HUES64 (cell line): ENCODE measurements around the gene GRK5.

ENCODE experiments used
- H3K27ac ChIP-seq: 2 replicates; pipeline ENCODE4 v1.7.0; 2013; ENCODE audit warnings: low read depth, low read length, inconsistent platforms
- H3K27me3 ChIP-seq: 2 replicates; pipeline ENCODE4 v1.6.1; 2013; ENCODE audit warnings: mild to moderate bottlenecking, low read length; ENCODE audit not compliant: insufficient read depth
- H3K36me3 ChIP-seq: 2 replicates; pipeline ENCODE4 v1.6.1; 2013; ENCODE audit warnings: mild to moderate bottlenecking, low read length; ENCODE audit not compliant: insufficient read depth
- H3K4me1 ChIP-seq: 2 replicates; pipeline ENCODE4 v1.6.1; 2013; ENCODE audit warnings: mild to moderate bottlenecking, low read length, moderate library complexity; ENCODE audit not compliant: insufficient read depth
- H3K4me3 ChIP-seq: 2 replicates; pipeline ENCODE4 v1.5.1; 2013; ENCODE audit warnings: mild to moderate bottlenecking, low read length, moderate library complexity
- H3K9ac ChIP-seq: 2 replicates; pipeline ENCODE4 v1.6.1; 2013; ENCODE audit warnings: mild to moderate bottlenecking, low read depth, low read length
- H3K9me3 ChIP-seq: 2 replicates; pipeline ENCODE4 v1.6.1; 2013; ENCODE audit warnings: low read depth, low read length; ENCODE audit not compliant: insufficient read depth
- WGBS: fragments of 150-250, 120-280 bp; methylation state at CpG from one replicate; pipeline ENCODE4 v1.1.7; 2013; ENCODE audit warnings: missing lambda C conversion rate; 5-methylcytosine and 5-hydroxymethylcytosine counted together

The GRK5 gene

GRCh38 chr10:119404719-119405519, 197.5 kb downstream of the GRK5 start:
- Histone ChIP-seq H3K4me3 (no peak overlapping the region), H3K36me3 (no peaks in the 10 kb centered on the region), H3K27ac (no peak overlapping the region), H3K4me1 (peaks cover 4% of the 10 kb centered on the region; the same call in 1 of the 2 replicates), H3K9ac (no peak overlapping the region), H3K9me3 (no peaks in the 10 kb centered on the region), H3K27me3 (no peaks in the 10 kb centered on the region)
- WGBS, result 90% methylated on average over 13 of the region's 13 CpGs

- 85% methylated on average over 8 of the region's 8 CpGs for WGBS
- H3K4me3 ChIP-seq, result no peak overlapping the region
- no peaks in the 10 kb centered on the region for H3K9me3 ChIP-seq
- no peaks in the 10 kb centered on the region for H3K36me3 ChIP-seq
- H3K4me1 ChIP-seq, result peaks cover 4% of the 10 kb centered on the region; the same call in 1 of the 2 replicates
- no peak overlapping the region for H3K9ac ChIP-seq
- no peaks in the 10 kb centered on the region for H3K27me3 ChIP-seq
- H3K27ac ChIP-seq, result no peak overlapping the region
These were observed 198.1 kb downstream of the GRK5 start for GRCh38 chr10:119405520-119405807.

- Histone ChIP-seq H3K36me3 (no peaks in the 10 kb centered on the region), H3K4me1 (peaks cover 4% of the 10 kb centered on the region; the same call in 1 of the 2 replicates), H3K9ac (no peak overlapping the region), H3K4me3 (no peak overlapping the region), H3K27me3 (no peaks in the 10 kb centered on the region), H3K9me3 (no peaks in the 10 kb centered on the region), H3K27ac (no peak overlapping the region)
- 94% methylated on average over 3 of the region's 3 CpGs for WGBS
These were observed 198.8 kb downstream of the GRK5 start for GRCh38 chr10:119406137-119406536.

GRCh38 chr10:119406601-119407253, 199.4 kb downstream of the GRK5 start:
- no peak overlapping the region for H3K9ac ChIP-seq
- WGBS, result 87% methylated on average over 7 of the region's 7 CpGs

GRCh38 chr10:119407254-119407777, 199.9 kb downstream of the GRK5 start:
- Histone ChIP-seq H3K36me3 (no peaks in the 10 kb centered on the region), H3K9me3 (no peaks in the 10 kb centered on the region), H3K4me1 (peaks cover 4% of the 10 kb centered on the region; the same call in 1 of the 2 replicates), H3K27ac (no peak overlapping the region), H3K9ac (no peak overlapping the region), H3K4me3 (no peak overlapping the region), H3K27me3 (no peaks in the 10 kb centered on the region)
- WGBS, result 90% methylated on average over 5 of the region's 5 CpGs

More at GRCh38 chr10:119406601-119407253, 199.4 kb downstream of the GRK5 start:
- peaks cover 4% of the 10 kb centered on the region; the same call in 1 of the 2 replicates for H3K4me1 ChIP-seq
- no peaks in the 10 kb centered on the region for H3K27me3 ChIP-seq
- H3K4me3 ChIP-seq, result no peak overlapping the region
- no peaks in the 10 kb centered on the region for H3K9me3 ChIP-seq
- H3K27ac ChIP-seq, result no peak overlapping the region
- H3K36me3 ChIP-seq, result no peaks in the 10 kb centered on the region

- Histone ChIP-seq H3K9ac (no peak overlapping the region), H3K27me3 (no peaks in the 10 kb centered on the region)
- 94% methylated on average over 4 of the region's 4 CpGs for WGBS
These were observed 200.7 kb downstream of the GRK5 start for GRCh38 chr10:119408072-119408471.

GRCh38 chr10:119408969-119409371, 201.6 kb downstream of the GRK5 start:
- H3K27me3 ChIP-seq, result no peaks in the 10 kb centered on the region
- H3K36me3 ChIP-seq, result no peaks in the 10 kb centered on the region
- peaks cover 11% of the 10 kb centered on the region; the same call in 1 of the 2 replicates for H3K4me1 ChIP-seq
- H3K4me3 ChIP-seq, result no peak overlapping the region
- no peak overlapping the region for H3K9ac ChIP-seq
- no peaks in the 10 kb centered on the region for H3K9me3 ChIP-seq
- WGBS, result 85% methylated on average over 14 of the region's 14 CpGs
- H3K27ac ChIP-seq, result no peak overlapping the region

More at GRCh38 chr10:119408072-119408471, 200.7 kb downstream of the GRK5 start:
- H3K9me3 ChIP-seq, result no peaks in the 10 kb centered on the region
- H3K36me3 ChIP-seq, result no peaks in the 10 kb centered on the region
- H3K4me1 ChIP-seq, result peaks cover 7% of the 10 kb centered on the region; the same call in 1 of the 2 replicates
- H3K4me3 ChIP-seq, result no peak overlapping the region
- no peak overlapping the region for H3K27ac ChIP-seq

- no peaks in the 10 kb centered on the region for H3K27me3 ChIP-seq
- no peak overlapping the region for H3K27ac ChIP-seq
- peaks cover 11% of the 10 kb centered on the region; the same call in 1 of the 2 replicates for H3K4me1 ChIP-seq
- H3K36me3 ChIP-seq, result no peaks in the 10 kb centered on the region
- H3K4me3 ChIP-seq, result no peak overlapping the region
- 96% methylated on average over 5 of the region's 5 CpGs for WGBS
- no peaks in the 10 kb centered on the region for H3K9me3 ChIP-seq
- H3K9ac ChIP-seq, result no peak overlapping the region
These were observed 202.0 kb downstream of the GRK5 start for GRCh38 chr10:119409385-119409784.

GRCh38 chr10:119409906-119410305, 202.5 kb downstream of the GRK5 start:
- no peak overlapping the region for H3K27ac ChIP-seq
- H3K36me3 ChIP-seq, result no peaks in the 10 kb centered on the region
- no peak overlapping the region for H3K9ac ChIP-seq
- WGBS, result 93% methylated on average over 18 of the region's 18 CpGs
- no peak overlapping the region for H3K4me3 ChIP-seq
- peaks cover 11% of the 10 kb centered on the region; the same call in 1 of the 2 replicates for H3K4me1 ChIP-seq
- H3K9me3 ChIP-seq, result no peaks in the 10 kb centered on the region
- no peaks in the 10 kb centered on the region for H3K27me3 ChIP-seq

- 0 out of 2 replicates have a peak, but pooled peaks cover 7% of the 10 kb centered on the region for H3K4me1 ChIP-seq
- no peaks in the 10 kb centered on the region for H3K9me3 ChIP-seq
- 90% methylated on average over 9 of the region's 9 CpGs for WGBS
- H3K27me3 ChIP-seq, result no peaks in the 10 kb centered on the region
- no peaks in the 10 kb centered on the region for H3K36me3 ChIP-seq
- no peak overlapping the region for H3K27ac ChIP-seq
- H3K4me3 ChIP-seq, result no peak overlapping the region
- H3K9ac ChIP-seq, result no peak overlapping the region
These were observed 203.2 kb downstream of the GRK5 start for GRCh38 chr10:119410361-119411116.
